IPS-NIHi7 (cell line): ENCODE measurements around the gene POU2F2.
A peak's percentile ranks its signal among the peaks of the same experiment; 100 is the strongest.
"Not testable (repeated sequence)": the region's sequence is repeated elsewhere in the genome, so short reads cannot be mapped to it uniquely, and the experiment has no call there.

Experiments used
- DNase-seq: peaks from one replicate; pipeline ENCODE4 v3.0.0; 2012; ENCODE audit warnings: mixed read lengths; ENCODE audit errors: extremely low spot score

The POU2F2 gene

GRCh38 chr19:42100241-42100640, 32.0 kb downstream of the POU2F2 start:
- DNase-seq, result not testable (repeated sequence)

GRCh38 chr19:42099336-42099925, 32.8 kb downstream of the POU2F2 start:
- DNase-seq, result no peak

- DNase-seq, result no peak
These were observed 33.5 kb downstream of the POU2F2 start for GRCh38 chr19:42098781-42099180.

- no peak for DNase-seq
These were observed 34.8 kb downstream of the POU2F2 start for GRCh38 chr19:42097461-42097860.

GRCh38 chr19:42096255-42096837, 35.9 kb downstream of the POU2F2 start:
- no peak for DNase-seq

GRCh38 chr19:42095814-42096230, 36.4 kb downstream of the POU2F2 start:
- DNase-seq, result peak; percentile 94

- DNase-seq, result no peak
These were observed 37.0 kb downstream of the POU2F2 start for GRCh38 chr19:42095142-42095813.

GRCh38 chr19:42093926-42094325, 38.3 kb downstream of the POU2F2 start:
- DNase-seq, result no peak

GRCh38 chr19:42093505-42093904, 38.7 kb downstream of the POU2F2 start:
- DNase-seq, result no peak

- DNase-seq, result peak; percentile 48
These were observed 39.9 kb downstream of the POU2F2 start for GRCh38 chr19:42092350-42092749.

GRCh38 chr19:42091742-42092141, 40.5 kb downstream of the POU2F2 start:
- no peak for DNase-seq

- no peak for DNase-seq
These were observed 40.9 kb downstream of the POU2F2 start for GRCh38 chr19:42091300-42091699.

GRCh38 chr19:42090672-42091071, 41.6 kb downstream of the POU2F2 start:
- no peak for DNase-seq

- no peak for DNase-seq
These were observed 42.5 kb downstream of the POU2F2 start for GRCh38 chr19:42089772-42090171.

GRCh38 chr19:42089191-42089750, 43.0 kb downstream of the POU2F2 start:
- no peak for DNase-seq

- DNase-seq, result no peak
These were observed 43.6 kb downstream of the POU2F2 start for GRCh38 chr19:42088471-42089190.

GRCh38 chr19:42086770-42087550, 45.3 kb downstream of the POU2F2 start:
- DNase-seq, result no peak

GRCh38 chr19:42086188-42086736, 46.0 kb downstream of the POU2F2 start:
- DNase-seq, result no peak

GRCh38 chr19:42083537-42083936, 48.7 kb downstream of the POU2F2 start:
- no peak for DNase-seq

GRCh38 chr19:42081584-42082203, 50.6 kb downstream of the POU2F2 start:
- peak; percentile 31 for DNase-seq
